ENCODE results near the gene IKBKE.
A peak's percentile ranks its signal among the peaks of the same experiment; 100 is the strongest.

Gene IKBKE

GRCh38 chr1:206490771-206491405 is 20.6 kb downstream of the IKBKE start:
- no peak overlapping the region for H3K4me3 Mint-ChIP-seq
- peaks cover 13% of the 10 kb centered on the region for H3K4me1 Mint-ChIP-seq
- no peak overlapping the region for H3K27ac Mint-ChIP-seq
- ATAC-seq, result no peak
- H3K36me3 Mint-ChIP-seq (ENCODE audit: low read depth), result peaks cover 17% of the 10 kb centered on the region
- DNase-seq, result no peak
- no peaks in the 10 kb centered on the region for H3K9me3 Mint-ChIP-seq
- no peaks in the 10 kb centered on the region for H3K27me3 Mint-ChIP-seq

- ATAC-seq, result no peak
- H3K27me3 Mint-ChIP-seq, result no peaks in the 10 kb centered on the region
- H3K27ac Mint-ChIP-seq, result no peak overlapping the region
- no peak for DNase-seq
- peaks cover 23% of the 10 kb centered on the region for H3K36me3 Mint-ChIP-seq (ENCODE audit: low read depth)
- peaks cover 20% of the 10 kb centered on the region for H3K4me1 Mint-ChIP-seq
- H3K9me3 Mint-ChIP-seq, result no peaks in the 10 kb centered on the region
- H3K4me3 Mint-ChIP-seq, result no peak overlapping the region
These were observed 21.3 kb downstream of the IKBKE start for GRCh38 chr1:206491616-206492015.

DNA sequence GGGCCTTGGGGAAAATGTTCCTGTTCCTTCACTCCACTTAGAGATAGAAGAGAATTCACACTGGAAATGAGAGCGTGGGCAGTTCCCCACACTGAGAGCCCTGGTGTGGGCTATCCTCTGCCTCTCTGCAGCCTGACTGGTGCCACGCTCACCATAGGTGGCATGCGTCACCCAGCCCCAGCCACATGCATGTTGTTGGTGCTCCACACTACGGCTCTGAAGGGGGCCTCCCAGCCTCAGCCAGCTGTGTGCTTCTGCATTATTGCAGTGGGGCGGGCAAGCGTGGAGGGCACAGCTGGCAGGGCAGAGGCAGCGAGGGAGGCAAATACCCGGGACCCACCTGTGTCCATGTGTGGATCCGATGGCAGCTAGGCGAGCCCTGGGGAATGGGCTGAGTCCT is 22.3 kb downstream of the IKBKE start:
- ATAC-seq (no peak), DNase-seq (no peak)
- no peaks in the 10 kb centered on the region for H3K27me3 Mint-ChIP-seq
- no peak overlapping the region for H3K4me3 Mint-ChIP-seq
- no peaks in the 10 kb centered on the region for H3K9me3 Mint-ChIP-seq
- peaks cover 26% of the 10 kb centered on the region for H3K36me3 Mint-ChIP-seq (ENCODE audit: low read depth)
- H3K27ac Mint-ChIP-seq, result no peak overlapping the region
- peaks cover 26% of the 10 kb centered on the region for H3K4me1 Mint-ChIP-seq

- no peaks in the 10 kb centered on the region for H3K27me3 Mint-ChIP-seq
- H3K27ac Mint-ChIP-seq, result no peak overlapping the region
- peaks cover 26% of the 10 kb centered on the region for H3K36me3 Mint-ChIP-seq (ENCODE audit: low read depth)
- no peak for DNase-seq
- H3K4me3 Mint-ChIP-seq, result no peak overlapping the region
- peaks cover 26% of the 10 kb centered on the region for H3K4me1 Mint-ChIP-seq
- no peak for ATAC-seq
- H3K9me3 Mint-ChIP-seq, result no peaks in the 10 kb centered on the region
These were observed 23.0 kb downstream of the IKBKE start for GRCh38 chr1:206493279-206493678.

GRCh38 chr1:206495011-206495461 is 24.8 kb downstream of the IKBKE start:
- H3K4me1 Mint-ChIP-seq, result peaks cover 26% of the 10 kb centered on the region
- no peak for ATAC-seq
- peaks cover 24% of the 10 kb centered on the region for H3K36me3 Mint-ChIP-seq (ENCODE audit: low read depth)
- H3K27ac Mint-ChIP-seq, result peak overlapping the region; percentile 5
- H3K4me3 Mint-ChIP-seq, result no peak overlapping the region
- no peaks in the 10 kb centered on the region for H3K27me3 Mint-ChIP-seq
- no peaks in the 10 kb centered on the region for H3K9me3 Mint-ChIP-seq
- no peak for DNase-seq

GRCh38 chr1:206495493-206496046 is 25.3 kb downstream of the IKBKE start:
- Mint-ChIP-seq H3K27me3 (no peaks in the 10 kb centered on the region), H3K4me3 (no peak overlapping the region), H3K4me1 (peaks cover 24% of the 10 kb centered on the region), H3K27ac (peak overlapping the region; percentile 74), H3K9me3 (no peaks in the 10 kb centered on the region), H3K36me3 (ENCODE audit: low read depth) (peaks cover 24% of the 10 kb centered on the region)
- ATAC-seq (no peak), DNase-seq (no peak)

GRCh38 chr1:206496131-206496793 is 26.0 kb downstream of the IKBKE start:
- no peak overlapping the region for H3K4me3 Mint-ChIP-seq
- DNase-seq (no peak), ATAC-seq (peak; percentile 47)
- peaks cover 21% of the 10 kb centered on the region for H3K36me3 Mint-ChIP-seq (ENCODE audit: low read depth)
- H3K27me3 Mint-ChIP-seq, result no peaks in the 10 kb centered on the region
- H3K4me1 Mint-ChIP-seq, result peaks cover 27% of the 10 kb centered on the region
- no peaks in the 10 kb centered on the region for H3K9me3 Mint-ChIP-seq
- H3K27ac Mint-ChIP-seq, result peak overlapping the region; percentile 74

- no peaks in the 10 kb centered on the region for H3K27me3 Mint-ChIP-seq
- H3K27ac Mint-ChIP-seq, result peak overlapping the region; percentile 74
- H3K4me1 Mint-ChIP-seq, result peaks cover 38% of the 10 kb centered on the region
- peaks cover 15% of the 10 kb centered on the region for H3K36me3 Mint-ChIP-seq (ENCODE audit: low read depth)
- H3K4me3 Mint-ChIP-seq, result no peak overlapping the region
- ATAC-seq, result no peak
- H3K9me3 Mint-ChIP-seq, result no peaks in the 10 kb centered on the region
- no peak for DNase-seq
These were observed 27.1 kb downstream of the IKBKE start for GRCh38 chr1:206497363-206497762.

DNA sequence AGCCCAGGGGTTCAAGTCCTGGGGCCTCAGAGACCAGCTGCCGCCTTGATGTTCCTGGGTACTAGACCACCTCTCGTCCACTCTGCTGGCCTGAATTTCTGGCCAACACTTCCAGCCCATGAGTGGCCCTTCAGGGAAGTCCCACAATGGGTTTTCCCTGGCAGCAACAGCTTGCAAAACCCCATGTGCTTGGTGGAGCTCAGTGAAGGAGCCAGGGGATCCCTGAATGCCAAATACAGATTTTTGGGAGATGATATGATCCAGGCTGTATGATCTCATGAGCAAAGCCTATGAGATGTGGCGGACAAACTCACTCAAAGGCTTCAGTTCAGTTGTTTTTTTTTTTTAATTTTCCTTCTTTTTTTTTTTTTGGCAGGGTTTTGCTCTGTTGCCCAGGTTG is 27.5 kb downstream of the IKBKE start:
- no peak for ATAC-seq
- DNase-seq, result no peak
- H3K4me1 Mint-ChIP-seq, result peaks cover 42% of the 10 kb centered on the region
- no peak overlapping the region for H3K4me3 Mint-ChIP-seq
- H3K9me3 Mint-ChIP-seq, result no peaks in the 10 kb centered on the region
- peaks cover 12% of the 10 kb centered on the region for H3K36me3 Mint-ChIP-seq (ENCODE audit: low read depth)
- H3K27me3 Mint-ChIP-seq, result no peaks in the 10 kb centered on the region
- peak overlapping the region; percentile 27 for H3K27ac Mint-ChIP-seq

- ATAC-seq, result no peak
- peaks cover 51% of the 10 kb centered on the region for H3K4me1 Mint-ChIP-seq
These were observed 28.4 kb downstream of the IKBKE start for GRCh38 chr1:206498685-206499084.

DNA sequence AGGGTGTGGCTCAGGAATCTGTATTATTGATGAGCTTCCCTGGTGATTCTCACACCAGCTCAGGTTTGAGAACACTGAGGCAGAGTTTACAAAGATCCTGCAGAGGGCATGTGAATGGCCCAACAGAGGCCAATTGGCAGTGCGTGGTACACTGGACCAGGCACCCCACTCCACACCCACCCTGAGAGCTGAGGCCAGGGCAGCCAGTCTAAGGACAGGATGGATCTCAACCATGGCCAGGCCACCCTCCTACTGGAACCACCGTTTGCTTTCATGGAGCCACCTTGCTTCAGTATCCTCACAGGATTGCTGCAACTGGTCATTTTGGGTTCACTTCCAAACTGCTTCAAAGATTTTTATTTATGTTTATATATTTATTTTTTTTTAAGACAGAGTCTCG is 29.8 kb downstream of the IKBKE start:
- H3K9me3 Mint-ChIP-seq, result no peaks in the 10 kb centered on the region
- no peak for ATAC-seq

More at GRCh38 chr1:206498685-206499084, 28.4 kb downstream of the IKBKE start:
- Mint-ChIP-seq H3K27me3 (no peaks in the 10 kb centered on the region), H3K36me3 (ENCODE audit: low read depth) (peaks cover 12% of the 10 kb centered on the region), H3K27ac (no peak overlapping the region), H3K9me3 (no peaks in the 10 kb centered on the region), H3K4me3 (no peak overlapping the region)
- DNase-seq, result no peak

GRCh38 chr1:206501881-206502280 is 31.6 kb downstream of the IKBKE start:
- DNase-seq, result no peak
- Mint-ChIP-seq H3K27me3 (no peaks in the 10 kb centered on the region), H3K36me3 (ENCODE audit: low read depth) (peaks cover 2% of the 10 kb centered on the region), H3K9me3 (no peaks in the 10 kb centered on the region), H3K4me3 (no peak overlapping the region), H3K27ac (no peak overlapping the region), H3K4me1 (peaks cover 63% of the 10 kb centered on the region)
- ATAC-seq, result no peak

More for the DNA sequence above, 29.8 kb downstream of the IKBKE start:
- H3K4me1 Mint-ChIP-seq, result peaks cover 62% of the 10 kb centered on the region
- no peak overlapping the region for H3K4me3 Mint-ChIP-seq
- H3K27ac Mint-ChIP-seq, result no peak overlapping the region
- no peaks in the 10 kb centered on the region for H3K27me3 Mint-ChIP-seq
- H3K36me3 Mint-ChIP-seq (ENCODE audit: low read depth), result peaks cover 9% of the 10 kb centered on the region
- DNase-seq, result no peak

GRCh38 chr1:206502403-206502802 is 32.1 kb downstream of the IKBKE start:
- Mint-ChIP-seq H3K4me3 (no peak overlapping the region), H3K36me3 (ENCODE audit: low read depth) (no peaks in the 10 kb centered on the region), H3K4me1 (peaks cover 60% of the 10 kb centered on the region), H3K9me3 (no peaks in the 10 kb centered on the region), H3K27ac (no peak overlapping the region), H3K27me3 (no peaks in the 10 kb centered on the region)
- no peak for DNase-seq
- ATAC-seq, result no peak

DNA sequence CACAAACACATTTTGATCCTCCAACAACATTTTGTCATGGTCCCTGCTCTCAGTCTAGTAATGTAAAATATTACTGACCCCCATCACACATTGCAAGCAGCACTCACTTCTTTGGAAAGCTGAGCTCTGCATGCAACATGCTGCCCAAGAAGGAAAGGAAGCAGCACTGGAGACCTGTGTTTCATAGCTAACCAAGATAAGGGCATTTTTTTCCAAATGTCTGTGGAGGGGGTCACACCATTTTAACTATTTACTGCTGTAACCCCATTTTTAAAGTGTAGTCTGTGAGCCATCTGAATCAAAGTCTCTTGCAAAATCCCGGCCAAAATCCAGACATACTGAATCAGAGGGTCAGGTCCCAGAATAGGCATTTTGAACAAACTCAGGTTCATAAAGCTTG is 32.5 kb downstream of the IKBKE start:
- H3K9me3 Mint-ChIP-seq, result no peaks in the 10 kb centered on the region
- no peaks in the 10 kb centered on the region for H3K36me3 Mint-ChIP-seq (ENCODE audit: low read depth)
- H3K4me1 Mint-ChIP-seq, result peaks cover 60% of the 10 kb centered on the region
- DNase-seq (no peak), ATAC-seq (no peak)
- no peak overlapping the region for H3K4me3 Mint-ChIP-seq
- no peak overlapping the region for H3K27ac Mint-ChIP-seq
- H3K27me3 Mint-ChIP-seq, result no peaks in the 10 kb centered on the region

Measured in activated naive CD8-positive, alpha-beta T cell treated with anti-CD3 and anti-CD28 coated beads, Interleukin-2, amount 50 U/mL, for 24 hours (primary cell).